ENCODE measurements around the gene TMEM98.
"Not testable (repeated sequence)": the region's sequence is repeated elsewhere in the genome, so short reads cannot be mapped to it uniquely, and the experiment has no call there.

The TMEM98 gene

DNA sequence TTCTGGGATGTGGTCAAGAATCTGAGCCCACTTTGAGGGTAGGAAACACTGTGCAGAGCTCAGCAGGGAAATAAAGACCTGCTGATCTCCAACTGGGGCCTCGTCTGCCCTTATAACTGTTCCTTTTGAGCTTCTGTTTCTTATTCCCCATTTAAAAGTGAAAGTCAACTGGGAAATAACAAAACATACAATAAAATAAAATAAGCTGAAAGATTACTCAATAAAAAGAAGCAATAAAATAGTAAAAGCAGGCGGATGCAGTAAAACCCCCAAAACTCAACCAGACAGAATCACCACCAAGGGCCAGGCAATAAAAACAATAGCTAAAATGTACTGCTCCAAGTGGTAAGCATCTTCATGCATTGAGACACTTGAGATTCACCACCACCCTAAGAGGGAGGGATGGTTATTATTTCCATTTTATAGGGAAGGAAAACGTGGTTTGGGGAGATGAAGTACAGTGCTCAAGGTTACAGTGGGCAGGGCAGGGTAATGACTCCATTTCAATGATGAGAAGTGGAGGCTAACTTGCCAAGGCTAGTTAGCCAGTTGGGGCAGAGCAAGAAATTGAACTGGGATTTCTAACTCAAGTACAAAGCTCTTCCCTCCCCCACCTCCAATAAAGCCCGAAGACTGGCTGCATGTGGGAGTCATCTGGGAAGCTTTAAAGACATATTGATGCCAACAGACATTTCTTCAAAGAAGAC is 57.2 kb downstream of the TMEM98 start:
- DNase-seq = no peak

DNA sequence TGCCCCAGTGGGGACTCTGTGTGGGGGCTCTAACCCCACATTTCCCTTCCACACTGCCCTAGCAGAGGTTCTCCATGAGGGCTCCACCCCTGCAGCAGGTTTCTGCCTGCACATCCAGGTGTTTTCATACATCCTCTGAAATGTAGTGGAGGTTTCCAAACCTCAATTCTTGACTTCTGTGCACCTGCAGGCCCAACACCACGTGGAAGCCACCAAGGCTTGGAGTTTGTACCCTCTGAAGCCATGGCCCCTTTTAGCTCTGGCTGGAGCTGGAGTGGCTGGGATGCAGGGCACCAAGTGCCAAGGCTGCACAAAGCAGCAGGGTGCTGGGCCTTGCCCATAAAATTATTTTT is 59.5 kb downstream of the TMEM98 start:
- not testable (repeated sequence) for DNase-seq

GRCh38 chr17:32987868-32988267 is 59.9 kb downstream of the TMEM98 start:
- not testable (repeated sequence) for DNase-seq

DNA sequence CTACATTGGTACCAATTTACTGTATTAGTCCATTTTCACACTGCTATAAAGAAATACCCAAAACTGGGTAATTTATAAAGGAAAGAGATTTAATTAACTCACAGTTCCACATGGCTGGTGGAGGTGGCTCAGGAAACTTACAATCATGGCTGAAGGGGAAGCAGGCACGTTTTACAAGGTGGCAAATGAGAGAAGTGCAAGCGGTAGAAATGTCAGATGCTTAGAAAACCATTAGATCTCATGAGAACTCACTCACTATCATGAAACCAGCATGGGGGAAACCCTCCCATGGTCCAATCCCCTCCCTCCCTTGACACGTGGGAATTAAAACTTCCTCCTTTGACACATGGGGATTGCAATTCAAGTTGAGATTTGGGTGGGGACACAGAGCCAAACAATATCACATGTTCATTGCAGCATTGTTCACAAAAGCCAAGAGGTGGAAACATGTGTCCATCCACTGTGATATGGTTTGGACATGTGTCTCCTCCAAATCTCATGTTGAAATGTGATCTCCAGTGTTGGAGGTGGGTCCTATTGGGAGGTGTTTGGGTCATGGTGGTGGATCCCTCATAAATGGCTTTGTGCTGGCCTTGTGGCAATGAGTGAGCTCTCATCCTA is 60.6 kb downstream of the TMEM98 start:
- no peak for DNase-seq

GRCh38 chr17:32992321-32993033 is 64.5 kb downstream of the TMEM98 start:
- DNase-seq = no peak

- DNase-seq = no peak
These were observed 66.0 kb downstream of the TMEM98 start for GRCh38 chr17:32993977-32994376.

Data from suppressor macrophage (primary cell).